ENCODE data around the gene ME3.

GRCh38 chr11:86514453-86514852 lies 158.0 kb downstream of the ME3 start:
- TF ChIP-seq CTCF (conservative IDR thresholded peaks at IDR 0.05; ENCODE audit: low read length) (no peak), EZH2phosphoT487 (IDR thresholded peaks at IDR 0.05; ENCODE audit: borderline replicate concordance, low read depth, low read length) (no peak)
